ENCODE results near the gene HSPA1L. TPM values are rescaled to one million over a fixed set of nuclear protein-coding genes. Genes with fewer than 3 reads are reported as not detected.

The HSPA1L gene
- total and polyA plus RNA-seq, 10 of the 15 experiments (the other 5 are each of a cell fraction or from before 2014, with no cell fraction given): 0.69 to 2.5 (median 1.5) TPM

DNA sequence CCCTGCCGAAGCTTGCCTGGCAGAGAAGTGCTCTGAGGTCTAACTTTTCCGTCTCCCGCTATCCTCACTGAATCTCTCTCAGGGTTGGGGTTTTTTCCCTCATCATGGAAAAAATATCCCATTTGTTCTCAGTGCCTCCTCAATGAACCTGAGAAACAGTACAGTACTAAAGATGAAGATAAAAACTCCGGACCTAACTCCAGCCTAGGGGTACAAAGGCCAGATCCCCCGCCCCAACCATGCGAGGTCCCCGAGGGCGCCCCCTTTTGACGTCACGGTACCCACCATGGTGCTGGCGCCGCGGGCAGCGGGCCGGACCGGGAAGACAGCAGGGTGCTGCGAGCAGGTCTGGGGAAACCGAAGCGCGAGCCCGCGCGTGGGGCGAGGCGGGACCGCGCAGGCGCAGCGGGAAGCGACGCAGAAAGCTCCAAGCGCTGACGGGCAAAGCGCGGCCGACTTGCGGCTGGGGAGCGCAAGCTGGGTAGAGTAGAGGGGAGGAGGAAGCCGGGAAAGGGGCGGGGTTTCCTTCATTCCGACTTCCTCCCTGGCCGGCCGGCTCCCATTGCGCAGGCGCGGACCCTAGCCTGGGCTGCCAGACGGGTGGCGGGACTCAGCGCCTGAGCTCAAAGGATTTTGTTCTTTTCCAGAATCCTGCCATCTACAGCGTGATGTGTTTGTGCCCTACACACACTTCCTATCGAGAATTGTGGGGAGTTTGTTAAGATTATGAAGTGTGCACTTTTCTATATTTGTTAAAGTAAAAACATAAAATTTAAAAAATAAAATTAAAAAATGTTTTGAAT lies 8.4 kb downstream of the HSPA1L start, which contains the start of gene LSM2 (continued):
- TF ChIP-seq ZNF207 (IDR thresholded peaks at IDR 0.05; ENCODE audit: borderline replicate concordance): no peak
- TF ChIP-seq RAD21 (IDR thresholded peaks at IDR 0.05; ENCODE audit: insufficient read depth, low read depth, low read length): no peak
- TF ChIP-seq, protein P1, sequence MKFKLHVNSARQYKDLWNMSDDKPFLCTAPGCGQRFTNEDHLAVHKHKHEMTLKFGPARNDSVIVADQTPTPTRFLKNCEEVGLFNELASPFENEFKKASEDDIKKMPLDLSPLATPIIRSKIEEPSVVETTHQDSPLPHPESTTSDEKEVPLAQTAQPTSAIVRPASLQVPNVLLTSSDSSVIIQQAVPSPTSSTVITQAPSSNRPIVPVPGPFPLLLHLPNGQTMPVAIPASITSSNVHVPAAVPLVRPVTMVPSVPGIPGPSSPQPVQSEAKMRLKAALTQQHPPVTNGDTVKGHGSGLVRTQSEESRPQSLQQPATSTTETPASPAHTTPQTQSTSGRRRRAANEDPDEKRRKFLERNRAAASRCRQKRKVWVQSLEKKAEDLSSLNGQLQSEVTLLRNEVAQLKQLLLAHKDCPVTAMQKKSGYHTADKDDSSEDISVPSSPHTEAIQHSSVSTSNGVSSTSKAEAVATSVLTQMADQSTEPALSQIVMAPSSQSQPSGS (IDR thresholded peaks at IDR 0.05; ENCODE audit: low read length): no peak
- TF ChIP-seq POLR2A (IDR thresholded peaks at IDR 0.05; ENCODE audit: low read depth, low read length): peak; percentile 92
- TF ChIP-seq SREBF1 (IDR thresholded peaks at IDR 0.05; ENCODE audit: low read length): no peak
- peak; percentile 64; the same call in 1 of the 2 replicates for TF ChIP-seq TCF12 (IDR thresholded peaks at IDR 0.05; ENCODE audit: low read depth, low read length)
- TF ChIP-seq, protein P2, sequence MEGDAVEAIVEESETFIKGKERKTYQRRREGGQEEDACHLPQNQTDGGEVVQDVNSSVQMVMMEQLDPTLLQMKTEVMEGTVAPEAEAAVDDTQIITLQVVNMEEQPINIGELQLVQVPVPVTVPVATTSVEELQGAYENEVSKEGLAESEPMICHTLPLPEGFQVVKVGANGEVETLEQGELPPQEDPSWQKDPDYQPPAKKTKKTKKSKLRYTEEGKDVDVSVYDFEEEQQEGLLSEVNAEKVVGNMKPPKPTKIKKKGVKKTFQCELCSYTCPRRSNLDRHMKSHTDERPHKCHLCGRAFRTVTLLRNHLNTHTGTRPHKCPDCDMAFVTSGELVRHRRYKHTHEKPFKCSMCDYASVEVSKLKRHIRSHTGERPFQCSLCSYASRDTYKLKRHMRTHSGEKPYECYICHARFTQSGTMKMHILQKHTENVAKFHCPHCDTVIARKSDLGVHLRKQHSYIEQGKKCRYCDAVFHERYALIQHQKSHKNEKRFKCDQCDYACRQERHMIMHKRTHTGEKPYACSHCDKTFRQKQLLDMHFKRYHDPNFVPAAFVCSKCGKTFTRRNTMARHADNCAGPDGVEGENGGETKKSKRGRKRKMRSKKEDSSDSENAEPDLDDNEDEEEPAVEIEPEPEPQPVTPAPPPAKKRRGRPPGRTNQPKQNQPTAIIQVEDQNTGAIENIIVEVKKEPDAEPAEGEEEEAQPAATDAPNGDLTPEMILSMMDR (IDR thresholded peaks at IDR 0.05 in 2 of 3, conservative IDR thresholded peaks at IDR 0.05 in 1 of 3; ENCODE audit: control insufficient read depth in 2 of 3, extremely low read depth in 1 of 3, insufficient read depth in 1 of 3, low read depth in 3 of 3, low read length in 3 of 3): peak; percentile 24 to 34 (median 24); a peak in 3 of 6 replicates
- TF ChIP-seq CUX1 (IDR thresholded peaks at IDR 0.05; ENCODE audit: insufficient replicate concordance, low read depth, low read length): no peak
- no peak for TF ChIP-seq TARDBP (IDR thresholded peaks at IDR 0.05; ENCODE audit: borderline replicate concordance)
- TF ChIP-seq KDM1A (IDR thresholded peaks at IDR 0.05; ENCODE audit: borderline replicate concordance): no peak
- TF ChIP-seq EED (IDR thresholded peaks at IDR 0.05; ENCODE audit: low read depth): peak; percentile 34
- peak; percentile 88 for TF ChIP-seq PML (IDR thresholded peaks at IDR 0.05; ENCODE audit: low read length)
- TF ChIP-seq MLLT1 (IDR thresholded peaks at IDR 0.05): peak; percentile 44; the same call in 1 of the 2 replicates
- TF ChIP-seq SIX5 (IDR thresholded peaks at IDR 0.05; ENCODE audit: low read depth, low read length, severe bottlenecking): no peak
- TF ChIP-seq MEF2B (IDR thresholded peaks at IDR 0.05; ENCODE audit: partially characterized antibody, poor library complexity, severe bottlenecking): peak; percentile 30
- no peak for TF ChIP-seq NR2C2 (IDR thresholded peaks at IDR 0.05; ENCODE audit: borderline replicate concordance, control insufficient read depth, insufficient read length, low read depth)
- TF ChIP-seq CHD4 (IDR thresholded peaks at IDR 0.05): no peak
- peak; percentile 94; the same call in 1 of the 2 replicates for TF ChIP-seq RB1 (IDR thresholded peaks at IDR 0.05; ENCODE audit: borderline replicate concordance)
- 0 out of 4 replicates have a peak, but pooled peaks of 1 of the 2 experiments have one; percentile 32 for TF ChIP-seq SRF (IDR thresholded peaks at IDR 0.05; ENCODE audit: low read depth in 2 of 2, low read length in 2 of 2)
- no peak for TF ChIP-seq TCF7 (IDR thresholded peaks at IDR 0.05; ENCODE audit: borderline replicate concordance)

Data from GM12878 (cell line).